Astrocyte (in vitro differentiated cells and primary cell): Measurements from ENCODE around the gene TOP1.

ENCODE experiments used
- CTCF ChIP-seq: IDR thresholded peaks from 2 replicates; pipeline ENCODE4 v1.5.1; 2011; ENCODE audit warnings: low read depth, mild to moderate bottlenecking, inconsistent platforms, low read length, moderate library complexity; ENCODE audit not compliant: insufficient read depth
- EZH2 ChIP-seq: IDR thresholded peaks from 2 replicates; pipeline ENCODE4 v1.6.1; 2012; ENCODE audit warnings: mild to moderate bottlenecking, low read length, inconsistent platforms; ENCODE audit not compliant: insufficient read depth

GRCh38 chr20:41032271-41032670 lies 3.6 kb downstream of the TOP1 start:
- TF ChIP-seq CTCF (no peak), EZH2 (no peak)
